Omental fat pad (tissue), 4 donors: Measurements from ENCODE around the gene UGT2B15. TPM values are rescaled to one million over a fixed set of nuclear protein-coding genes. Genes with fewer than 3 reads are reported as not detected.
"Not testable (repeated sequence)": the region's sequence is repeated elsewhere in the genome, so short reads cannot be mapped to it uniquely, and the experiment has no call there.

ENCODE experiments used
- ATAC-seq: fragments of 150-250 bp; one replicate; pipeline ENCODE4 v1.9.1; 2016; ENCODE audit warnings: mild to moderate bottlenecking, moderate library complexity; ENCODE audit not compliant: low FRiP score
- DNase-seq: peaks from one replicate; pipeline ENCODE4 v3.0.0-alpha.2; 2019; ENCODE audit warnings: low spot score
- CTCF ChIP-seq, 3 donors: fragments of 450-650 bp; IDR thresholded peaks; one replicate each; pipeline ENCODE4 v1.5.1; 2016 to 2017; ENCODE audit warnings: antibody characterized with exemption in 3 of 3, mild to moderate bottlenecking in 3 of 3, moderate library complexity in 2 of 3
- total RNA-seq, 4 donors: library from RNA; depleted of rRNA; stranded (reverse); fragments of >200 nt; gene quantifications; one replicate each; pipeline ENCODE4 v1.1.0, GENCODE V29; 2016

The UGT2B15 gene
- total RNA-seq, 4 donors from 2014 or later, result 0.31 TPM; not detected in 3

DNA sequence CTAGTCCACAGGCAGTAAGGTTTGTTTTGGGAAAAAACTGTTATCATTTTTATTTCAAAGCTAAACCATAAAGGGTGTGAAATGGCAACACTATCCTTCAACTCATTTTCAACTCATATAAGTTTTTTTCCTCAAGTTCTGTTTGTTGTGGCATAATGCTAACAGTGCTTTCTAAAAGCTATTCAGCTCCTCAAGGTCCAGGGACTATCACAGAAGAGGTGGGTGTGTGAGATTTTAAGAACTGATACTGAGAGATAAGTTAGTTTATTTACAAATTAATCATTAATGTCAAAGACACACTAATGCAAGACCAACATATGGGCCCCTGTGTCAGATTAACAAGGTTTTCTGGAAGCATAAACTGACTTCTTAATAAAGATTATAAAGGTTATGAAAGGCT is 11.8 kb downstream of the UGT2B15 start:
- TF ChIP-seq CTCF (IDR thresholded peaks at IDR 0.05), result no peak
- DNase-seq (no peak), ATAC-seq (no peak)

DNA sequence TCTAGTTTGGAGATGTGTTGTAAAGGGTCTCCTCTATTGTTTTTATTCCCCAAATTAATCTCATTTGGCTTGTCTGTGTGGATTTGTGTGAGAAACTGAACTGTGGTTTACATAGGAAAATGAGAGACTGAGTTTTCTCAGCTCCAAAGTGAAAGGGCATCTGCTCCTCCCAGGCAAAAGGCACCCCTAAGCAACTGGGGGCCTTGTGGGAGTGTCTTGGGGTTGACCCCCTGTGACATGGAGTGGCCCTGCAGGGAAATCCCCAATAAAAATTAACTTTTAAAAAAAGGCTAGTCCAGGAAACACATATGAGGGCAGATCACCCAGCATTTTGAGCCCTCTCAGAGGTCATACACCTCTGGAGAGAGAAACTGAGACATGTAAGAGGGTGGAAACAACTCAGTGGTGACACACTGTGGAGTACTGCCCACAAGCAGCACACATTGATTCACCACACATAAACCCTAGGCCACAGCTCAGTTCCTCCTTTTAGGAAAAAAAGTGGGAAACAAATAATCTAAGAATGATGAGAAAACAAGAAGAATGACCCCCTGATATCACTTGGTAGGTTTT is 13.3 kb downstream of the UGT2B15 start:
- not testable (repeated sequence) for DNase-seq, ATAC-seq

- not testable (repeated sequence) for ATAC-seq, DNase-seq
These were observed 13.9 kb downstream of the UGT2B15 start for GRCh38 chr4:68656445-68656973.

DNA sequence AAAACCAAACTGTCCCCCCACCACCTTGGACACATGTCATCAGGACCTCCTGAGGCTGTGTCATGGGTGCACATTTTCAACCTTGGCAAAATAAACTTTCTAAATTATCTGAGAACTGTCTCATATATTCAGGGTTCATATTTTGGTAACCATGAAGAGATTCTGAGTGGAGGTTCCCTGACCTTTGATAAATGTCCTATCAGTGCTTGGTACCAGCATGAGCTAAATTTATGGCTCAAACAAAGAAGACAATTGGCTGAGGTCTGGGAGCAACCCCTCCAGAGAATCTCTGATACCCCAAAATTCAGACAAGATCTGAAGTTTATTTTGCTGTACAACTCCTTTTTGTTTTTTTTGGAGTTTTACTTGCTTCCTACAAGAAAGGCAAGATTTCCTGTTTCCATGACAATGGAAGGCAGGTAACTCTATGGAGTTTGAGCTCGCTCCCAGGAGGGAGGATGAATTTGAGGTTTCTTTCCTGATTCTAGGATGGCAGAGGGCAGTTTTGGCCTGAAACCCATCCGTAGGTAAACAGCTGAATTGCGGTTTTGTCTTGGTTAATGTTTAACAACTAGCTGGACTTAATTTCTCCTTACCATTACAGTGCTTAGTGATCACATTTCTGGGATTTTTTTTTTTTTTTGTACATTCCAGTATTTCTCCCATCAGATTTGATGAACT is 14.5 kb downstream of the UGT2B15 start:
- ATAC-seq, result no peak

DNA sequence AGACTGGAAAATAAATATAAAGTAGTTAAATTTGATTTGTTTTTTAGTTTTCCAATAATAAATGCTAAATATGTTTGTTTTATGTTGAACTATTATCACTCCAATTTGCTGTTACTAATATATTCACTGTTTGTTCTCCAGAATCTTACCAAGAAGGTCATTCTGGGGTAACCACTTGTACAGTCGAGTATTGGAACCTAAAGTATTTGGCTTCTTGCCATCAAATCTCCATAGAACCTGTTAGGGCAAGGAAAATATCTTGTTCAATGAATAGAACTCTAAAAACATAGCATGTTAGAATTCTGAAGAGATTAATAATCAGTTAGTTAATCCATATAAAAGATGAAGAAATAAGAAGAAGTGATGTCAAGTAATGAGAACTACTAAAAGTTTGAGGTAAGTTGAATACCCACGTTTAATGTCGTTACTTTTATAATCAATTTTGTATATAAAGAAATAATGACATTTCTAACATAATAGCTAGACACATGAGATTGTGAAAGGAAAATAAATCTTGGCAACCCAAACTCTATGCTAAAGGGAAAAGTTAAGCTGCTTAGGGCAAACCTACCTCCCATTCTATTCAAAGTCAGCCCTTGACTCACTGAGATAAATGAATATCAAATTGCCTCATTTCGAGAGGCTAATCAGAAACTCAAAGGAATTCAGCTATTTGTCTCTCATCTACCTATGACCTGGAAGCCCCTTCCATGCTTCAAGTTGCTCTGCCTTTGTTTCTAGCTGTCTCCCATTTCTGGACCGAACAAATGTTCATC is 15.3 kb downstream of the UGT2B15 start:
- ATAC-seq (no peak), DNase-seq (no peak)
- TF ChIP-seq CTCF (IDR thresholded peaks at IDR 0.05), result no peak

More for the DNA sequence above, 14.5 kb downstream of the UGT2B15 start:
- DNase-seq, result no peak
- TF ChIP-seq CTCF (IDR thresholded peaks at IDR 0.05), result no peak

DNA sequence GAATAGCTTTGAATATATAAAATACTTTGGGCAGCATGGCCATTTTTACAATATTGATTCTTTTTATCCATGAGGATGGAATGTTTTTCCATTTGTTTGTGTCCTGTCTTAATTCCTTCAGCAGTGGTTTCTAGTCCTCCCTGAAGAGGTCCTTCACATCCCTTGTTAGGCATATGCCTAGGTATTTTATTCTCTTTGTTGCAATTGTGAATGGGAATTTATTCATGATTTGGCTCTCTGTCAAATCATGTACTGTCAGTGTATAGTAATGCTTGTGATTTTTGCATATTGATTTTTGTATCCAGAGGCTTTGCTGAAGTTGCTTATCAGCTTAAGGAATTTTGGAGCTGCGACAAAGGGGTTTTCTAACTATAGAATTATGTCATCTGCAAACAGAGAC is 18.5 kb downstream of the UGT2B15 start:
- TF ChIP-seq CTCF (IDR thresholded peaks at IDR 0.05), result no peak
- ATAC-seq, result no peak
- DNase-seq, result no peak

- no peak for ATAC-seq
- DNase-seq, result no peak
- TF ChIP-seq CTCF (IDR thresholded peaks at IDR 0.05), result no peak
These were observed 40.1 kb downstream of the UGT2B15 start for GRCh38 chr4:68630371-68630770.

DNA sequence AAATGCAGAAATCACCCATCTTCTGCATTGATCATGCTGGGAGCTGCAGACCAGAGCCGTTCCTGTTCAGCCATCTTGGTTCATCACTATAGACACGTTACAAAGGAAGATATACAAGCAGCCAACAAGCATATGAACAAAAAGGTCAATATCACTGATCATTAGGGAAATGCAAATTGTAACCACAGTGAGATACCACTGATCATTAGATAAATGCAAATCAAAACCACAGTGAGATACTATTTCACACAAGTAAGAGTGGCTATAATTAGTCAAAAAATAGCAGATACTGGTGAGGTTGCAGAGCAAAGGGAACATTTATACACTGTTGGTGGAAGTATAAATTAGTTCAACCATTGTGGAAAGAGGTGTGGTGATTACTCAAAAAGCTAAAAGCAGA is 47.7 kb downstream of the UGT2B15 start:
- ATAC-seq, DNase-seq: not testable (repeated sequence)
